ENCODE results near the gene E2F4. TPM values are rescaled to one million over a fixed set of nuclear protein-coding genes. Genes with fewer than 3 reads are reported as not detected.

E2F4 gene
- total RNA-seq, 1 experiment from 2014 or later: 96.0 TPM

DNA sequence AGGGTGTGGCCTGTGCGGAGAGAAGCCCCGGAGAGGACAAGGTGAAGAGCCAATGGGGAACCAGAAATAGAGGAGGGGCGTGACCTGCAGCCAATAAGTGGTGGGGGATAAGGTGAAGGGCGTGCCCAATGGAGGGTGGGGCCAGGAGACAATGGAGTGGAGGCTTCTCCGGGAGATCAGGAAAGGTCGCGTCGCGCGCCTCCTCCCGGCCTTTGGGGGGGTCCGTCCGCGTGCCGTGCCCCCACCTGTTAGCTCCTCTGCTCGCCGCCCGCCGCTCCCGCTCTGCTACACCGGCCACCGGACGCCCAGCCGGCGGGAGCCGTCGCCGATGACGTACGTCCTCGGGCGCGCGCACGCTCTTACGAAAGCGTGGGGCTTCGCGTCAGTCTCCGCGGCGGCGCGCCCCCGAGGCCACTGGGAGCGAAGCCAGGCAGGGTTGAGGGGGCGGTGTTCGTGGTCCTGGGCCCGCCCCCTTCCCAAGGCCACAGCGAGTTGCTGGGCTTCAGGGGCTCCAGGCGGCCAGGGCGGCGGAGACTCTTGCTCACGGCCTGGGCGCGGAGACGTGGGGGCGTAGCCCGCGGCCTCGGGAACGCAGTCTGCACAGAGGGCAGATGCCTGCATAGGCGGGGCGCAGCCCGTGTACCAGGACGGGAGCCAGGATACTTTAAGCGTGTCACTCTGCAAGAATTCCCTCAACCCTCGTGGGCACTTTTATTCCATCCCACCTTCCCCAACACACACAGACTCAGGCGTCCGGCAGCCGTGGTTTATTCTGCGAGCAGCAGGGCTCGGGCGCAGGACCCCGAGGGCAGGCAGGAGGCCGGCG, 8.1 kb upstream of the E2F4 start, which contains the start of gene MATCAP1:
Gene MATCAP1 (minus strand): TSS at position 337 of the 826 bp plus-strand sequence. CDS start 3,353 bp downstream, outside the sequence.
- peak; percentile 99 for DNase-seq (ENCODE audit: low spot score)
- intact Hi-C loops (cut with micrococcal nuclease; ENCODE audit: unreplicated experiment): loop anchor here (2.0 kb wide), 1 partner anchor 229 kb away; no protein-coding TSS in a partner anchor
- H3K27me3 ChIP-seq (replicated peaks; ENCODE audit: insufficient read depth, low read depth, low read length, poor library complexity): no peaks in the 10 kb centered on the region
- POLR2A ChIA-PET (ENCODE audit: low non-redundant PET): interaction anchor here (0.7 kb wide), 1 partner anchor 13 kb away, joined by 3 read pairs; no protein-coding TSS in a partner anchor
- peak within 1 kb of the TSS; percentile 68 for H3K4me3 ChIP-seq (ENCODE audit: low read depth, low read length, poor library complexity, severe bottlenecking)
- TF ChIP-seq, protein P1, sequence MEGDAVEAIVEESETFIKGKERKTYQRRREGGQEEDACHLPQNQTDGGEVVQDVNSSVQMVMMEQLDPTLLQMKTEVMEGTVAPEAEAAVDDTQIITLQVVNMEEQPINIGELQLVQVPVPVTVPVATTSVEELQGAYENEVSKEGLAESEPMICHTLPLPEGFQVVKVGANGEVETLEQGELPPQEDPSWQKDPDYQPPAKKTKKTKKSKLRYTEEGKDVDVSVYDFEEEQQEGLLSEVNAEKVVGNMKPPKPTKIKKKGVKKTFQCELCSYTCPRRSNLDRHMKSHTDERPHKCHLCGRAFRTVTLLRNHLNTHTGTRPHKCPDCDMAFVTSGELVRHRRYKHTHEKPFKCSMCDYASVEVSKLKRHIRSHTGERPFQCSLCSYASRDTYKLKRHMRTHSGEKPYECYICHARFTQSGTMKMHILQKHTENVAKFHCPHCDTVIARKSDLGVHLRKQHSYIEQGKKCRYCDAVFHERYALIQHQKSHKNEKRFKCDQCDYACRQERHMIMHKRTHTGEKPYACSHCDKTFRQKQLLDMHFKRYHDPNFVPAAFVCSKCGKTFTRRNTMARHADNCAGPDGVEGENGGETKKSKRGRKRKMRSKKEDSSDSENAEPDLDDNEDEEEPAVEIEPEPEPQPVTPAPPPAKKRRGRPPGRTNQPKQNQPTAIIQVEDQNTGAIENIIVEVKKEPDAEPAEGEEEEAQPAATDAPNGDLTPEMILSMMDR (conservative IDR thresholded peaks at IDR 0.05; ENCODE audit: low read depth, low read length): no peak
- TF ChIP-seq EZH2 (IDR thresholded peaks at IDR 0.05; ENCODE audit: borderline replicate concordance, low read depth, low read length, poor library complexity, severe bottlenecking): no peak
- no peaks in the 10 kb centered on the region for H3K9me3 ChIP-seq (ENCODE audit: low read depth, low read length, poor library complexity, severe bottlenecking)
- BruUV-seq (replicated peaks): no TSS peak
- no peaks in the 10 kb centered on the region for H3K36me3 ChIP-seq (ENCODE audit: insufficient read depth, low read length, poor library complexity, severe bottlenecking)
- H3K27ac ChIP-seq (ENCODE audit: low read depth, low read length, poor library complexity, severe bottlenecking): peak within 1 kb of the TSS; percentile 99
- CTCF ChIA-PET: interaction anchor here (1.4 to 1.5 kb wide), 2 partner anchors 8 to 14 kb away, joined by 5 to 8 read pairs; partner anchors contain the start of gene NOL3
- peaks cover 14% of the 10 kb centered on the region for H3K4me1 ChIP-seq (ENCODE audit: insufficient read depth, low read length, poor library complexity, severe bottlenecking)

DNA sequence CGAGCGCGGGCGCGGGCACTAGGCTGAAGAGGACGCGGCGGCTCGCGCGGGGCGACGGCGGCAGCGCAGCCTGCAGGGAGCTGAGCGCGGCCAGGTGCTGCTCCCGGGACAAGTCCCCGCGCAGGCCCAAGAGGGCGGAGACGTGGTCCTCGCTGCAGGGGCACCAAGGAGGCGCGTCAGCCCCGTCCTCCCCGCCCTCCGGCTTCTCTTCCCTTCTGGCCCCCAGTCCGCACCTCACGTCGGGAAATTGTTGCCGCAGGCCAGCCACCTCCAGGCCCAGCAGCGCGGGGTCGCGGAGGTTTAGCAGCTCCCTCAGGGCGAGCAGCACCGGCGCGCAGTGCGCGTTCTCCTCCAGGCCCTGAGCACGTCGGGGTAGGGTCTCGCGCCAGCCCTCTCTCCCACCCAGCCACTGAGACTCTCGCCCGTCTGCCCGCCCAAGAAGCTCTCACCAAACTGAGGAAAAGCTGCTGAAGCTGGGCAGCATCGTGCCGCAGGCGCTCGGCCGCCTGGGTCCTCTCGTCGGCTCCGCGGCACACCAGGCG, 7.4 kb upstream of the E2F4 start:
- ChIA-PET CTCF (interaction anchor here (0.7 to 1.5 kb wide), 6 partner anchors 8 to 230 kb away, joined by 3 to 8 read pairs (median 4); partner anchors contain the start of gene NOL3), POLR2A (ENCODE audit: low non-redundant PET) (interaction anchor here (0.7 kb wide), 1 partner anchor 12 kb away, joined by 3 read pairs; no protein-coding TSS in a partner anchor)
- BruUV-seq (replicated peaks): no TSS peak
- Histone ChIP-seq H3K4me3 (ENCODE audit: low read depth, low read length, poor library complexity, severe bottlenecking) (peak overlapping the region; percentile 68), H3K27me3 (replicated peaks; ENCODE audit: insufficient read depth, low read depth, low read length, poor library complexity) (no peaks in the 10 kb centered on the region), H3K4me1 (ENCODE audit: insufficient read depth, low read length, poor library complexity, severe bottlenecking) (peaks cover 14% of the 10 kb centered on the region), H3K9me3 (ENCODE audit: low read depth, low read length, poor library complexity, severe bottlenecking) (no peaks in the 10 kb centered on the region), H3K36me3 (ENCODE audit: insufficient read depth, low read length, poor library complexity, severe bottlenecking) (no peaks in the 10 kb centered on the region), H3K27ac (ENCODE audit: low read depth, low read length, poor library complexity, severe bottlenecking) (peak overlapping the region; percentile 99)
- TF ChIP-seq, protein P1 (conservative IDR thresholded peaks at IDR 0.05; ENCODE audit: low read depth, low read length): no peak
- no peak for TF ChIP-seq EZH2 (IDR thresholded peaks at IDR 0.05; ENCODE audit: borderline replicate concordance, low read depth, low read length, poor library complexity, severe bottlenecking)
- DNase-seq (ENCODE audit: low spot score): no peak
- intact Hi-C loops (cut with micrococcal nuclease; ENCODE audit: unreplicated experiment): no loop called here

DNA sequence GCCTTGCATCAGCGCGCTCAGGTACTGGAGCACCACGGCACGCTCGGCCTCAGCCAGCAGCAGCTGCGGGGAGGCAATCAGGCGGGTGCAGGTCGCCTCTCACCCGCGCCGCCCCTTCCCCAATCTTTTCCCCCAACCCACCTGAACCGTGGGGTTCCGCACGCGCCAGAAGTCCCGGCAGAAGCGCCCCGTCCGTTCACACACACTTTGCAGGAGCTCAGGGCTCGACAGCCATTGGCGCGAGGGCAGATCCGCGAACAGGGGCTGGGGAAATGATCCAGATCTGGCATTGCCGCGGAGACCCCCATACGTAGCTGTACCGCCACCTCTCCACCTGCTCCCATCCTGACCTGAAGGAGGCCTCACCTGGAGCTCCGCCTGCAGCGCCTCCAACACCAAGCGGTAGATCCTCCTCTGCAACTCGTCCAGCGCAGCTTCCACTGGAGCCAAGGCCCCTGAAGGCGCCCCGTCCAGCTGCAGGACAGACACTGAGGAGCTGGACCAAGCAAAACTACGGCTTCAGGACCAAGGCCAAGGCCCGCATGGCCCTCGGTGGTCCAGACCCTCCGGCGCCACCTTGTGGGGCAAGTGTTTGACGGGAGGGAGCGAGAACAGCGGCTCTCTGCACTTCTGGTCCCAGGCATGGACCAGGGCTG, 6.8 kb upstream of the E2F4 start:
- BruUV-seq (replicated peaks): no TSS peak
- TF ChIP-seq, protein P1 (conservative IDR thresholded peaks at IDR 0.05; ENCODE audit: low read depth, low read length): peak; percentile 88
- no peak for TF ChIP-seq EZH2 (IDR thresholded peaks at IDR 0.05; ENCODE audit: borderline replicate concordance, low read depth, low read length, poor library complexity, severe bottlenecking)
- intact Hi-C loops (cut with micrococcal nuclease; ENCODE audit: unreplicated experiment): loop anchor here (1.0 kb wide), 1 partner anchor 208 kb away; no protein-coding TSS in a partner anchor
- Histone ChIP-seq H3K4me3 (ENCODE audit: low read depth, low read length, poor library complexity, severe bottlenecking) (peak overlapping the region; percentile 68), H3K36me3 (ENCODE audit: insufficient read depth, low read length, poor library complexity, severe bottlenecking) (no peaks in the 10 kb centered on the region), H3K9me3 (ENCODE audit: low read depth, low read length, poor library complexity, severe bottlenecking) (no peaks in the 10 kb centered on the region), H3K27ac (ENCODE audit: low read depth, low read length, poor library complexity, severe bottlenecking) (no peak overlapping the region), H3K27me3 (replicated peaks; ENCODE audit: insufficient read depth, low read depth, low read length, poor library complexity) (no peaks in the 10 kb centered on the region), H3K4me1 (ENCODE audit: insufficient read depth, low read length, poor library complexity, severe bottlenecking) (peaks cover 14% of the 10 kb centered on the region)
- POLR2A ChIA-PET (ENCODE audit: low non-redundant PET): no interaction called here
- peak; percentile 85 for DNase-seq (ENCODE audit: low spot score)
- CTCF ChIA-PET: interaction anchor here (0.7 to 1.5 kb wide), 6 partner anchors 8 to 231 kb away, joined by 3 to 8 read pairs (median 4); partner anchors contain the start of gene NOL3

Measured in A673 (cell line).